HFFc6 (cell line): ENCODE results near the gene CERS4. TPM values are rescaled to one million over a fixed set of nuclear protein-coding genes. Genes with fewer than 3 reads are reported as not detected.
"Not testable (repeated sequence)": the region's sequence is repeated elsewhere in the genome, so short reads cannot be mapped to it uniquely, and the experiment has no call there.

Experiments used
- DNase-seq: peaks from one replicate; pipeline ENCODE4 v3.0.0-alpha.2; 2018
- H3K27ac Mint-ChIP-seq: 2 replicates; pipeline ENCODE4 v1.8.0; 2020; ENCODE audit warnings: mild to moderate bottlenecking, mixed read lengths
- H3K27me3 Mint-ChIP-seq: 2 replicates; pipeline ENCODE4 v1.8.0; 2021; ENCODE audit warnings: mild to moderate bottlenecking, moderate library complexity, mixed read lengths; ENCODE audit not compliant: insufficient read depth
- H3K36me3 Mint-ChIP-seq: 2 replicates; pipeline ENCODE4 v1.8.0; 2021; ENCODE audit warnings: low read depth, mixed read lengths
- H3K4me1 Mint-ChIP-seq: 2 replicates; pipeline ENCODE4 v1.8.0; 2020; ENCODE audit warnings: low read depth, mixed read lengths
- H3K4me3 Mint-ChIP-seq: 2 replicates; pipeline ENCODE4 v1.8.0; 2020; ENCODE audit warnings: mild to moderate bottlenecking, moderate library complexity, mixed read lengths
- H3K9me3 Mint-ChIP-seq: 2 replicates; pipeline ENCODE4 v1.8.0; 2020; ENCODE audit warnings: mild to moderate bottlenecking, mixed read lengths
- CTCF ChIP-seq: fragments of 200-600 bp; sonication (generic); IDR thresholded peaks from 2 replicates; pipeline ENCODE4 v1.5.0; 2021; ENCODE audit warnings: antibody characterized with exemption, mild to moderate bottlenecking
- total RNA-seq, 6 experiments: library from RNA; stranded (reverse); fragmentation: NEBNext Ultra II Directional; extraction: Animal tissue kit (Norgen Biotek cat#: 25700); gene quantifications; 2 replicates in 1 of 6; 3 replicates in 5 of 6; pipeline ENCODE4 v1.2.3, GENCODE V29; 2021

The CERS4 gene
- total RNA-seq, 6 experiments from 2014 or later: not detected

GRCh38 chr19:8221161-8221560 lies 12.0 kb downstream of the CERS4 start:
- peaks cover 20% of the 10 kb centered on the region for H3K27me3 Mint-ChIP-seq
- H3K4me1 Mint-ChIP-seq: no peaks in the 10 kb centered on the region
- no peak for DNase-seq
- TF ChIP-seq CTCF: no peak
- no peaks in the 10 kb centered on the region for H3K36me3 Mint-ChIP-seq
- H3K27ac Mint-ChIP-seq: no peak overlapping the region
- H3K4me3 Mint-ChIP-seq: no peak overlapping the region
- no peaks in the 10 kb centered on the region for H3K9me3 Mint-ChIP-seq

- H3K4me3 Mint-ChIP-seq, H3K27ac Mint-ChIP-seq: not testable (repeated sequence)
- peaks cover 15% of the 10 kb centered on the region for H3K27me3 Mint-ChIP-seq
Measured at GRCh38 chr19:8223442-8223841, 14.3 kb downstream of the CERS4 start.

GRCh38 chr19:8224394-8225145 lies 15.4 kb downstream of the CERS4 start:
- DNase-seq: no peak
- H3K4me1 Mint-ChIP-seq: no peaks in the 10 kb centered on the region
- H3K9me3 Mint-ChIP-seq: no peaks in the 10 kb centered on the region
- no peaks in the 10 kb centered on the region for H3K36me3 Mint-ChIP-seq
- H3K27me3 Mint-ChIP-seq: peaks cover 19% of the 10 kb centered on the region
- no peak for TF ChIP-seq CTCF
- no peak overlapping the region for H3K4me3 Mint-ChIP-seq
- no peak overlapping the region for H3K27ac Mint-ChIP-seq

More at GRCh38 chr19:8223442-8223841, 14.3 kb downstream of the CERS4 start:
- H3K36me3 Mint-ChIP-seq, DNase-seq, H3K9me3 Mint-ChIP-seq, H3K4me1 Mint-ChIP-seq: not testable (repeated sequence)

- no peaks in the 10 kb centered on the region for H3K9me3 Mint-ChIP-seq
- peaks cover 10% of the 10 kb centered on the region for H3K27me3 Mint-ChIP-seq
- H3K27ac Mint-ChIP-seq: no peak overlapping the region
- DNase-seq: no peak
- TF ChIP-seq CTCF: no peak
- H3K4me3 Mint-ChIP-seq: no peak overlapping the region
- no peaks in the 10 kb centered on the region for H3K36me3 Mint-ChIP-seq
- no peaks in the 10 kb centered on the region for H3K4me1 Mint-ChIP-seq
Measured at GRCh38 chr19:8231073-8231604, 22.0 kb downstream of the CERS4 start.

GRCh38 chr19:8233370-8233769 lies 24.2 kb downstream of the CERS4 start:
- Mint-ChIP-seq H3K4me3 (no peak overlapping the region), H3K27me3 (peaks cover 11% of the 10 kb centered on the region), H3K36me3 (no peaks in the 10 kb centered on the region), H3K4me1 (no peaks in the 10 kb centered on the region), H3K9me3 (no peaks in the 10 kb centered on the region), H3K27ac (no peak overlapping the region)
- DNase-seq: peak; percentile 16
- no peak for TF ChIP-seq CTCF

GRCh38 chr19:8237026-8237425 lies 27.9 kb downstream of the CERS4 start:
- Mint-ChIP-seq H3K36me3 (no peaks in the 10 kb centered on the region), H3K9me3 (peaks cover 6% of the 10 kb centered on the region; the same call in 1 of the 2 replicates), H3K4me3 (no peak overlapping the region), H3K27ac (no peak overlapping the region), H3K4me1 (peaks cover 11% of the 10 kb centered on the region), H3K27me3 (peaks cover 10% of the 10 kb centered on the region)
- TF ChIP-seq CTCF: no peak
- no peak for DNase-seq
